ENCODE measurements around the gene NLGN1.
"Not testable (repeated sequence)": the region's sequence is repeated elsewhere in the genome, so short reads cannot be mapped to it uniquely, and the experiment has no call there.

NLGN1 gene

GRCh38 chr3:174198199-174198598 is 800.7 kb downstream of the NLGN1 start:
- no peak for DNase-seq

GRCh38 chr3:174199696-174200095 is 802.2 kb downstream of the NLGN1 start:
- DNase-seq: no peak

GRCh38 chr3:174202116-174202515 is 804.6 kb downstream of the NLGN1 start:
- DNase-seq: no peak

GRCh38 chr3:174202561-174202960 is 805.0 kb downstream of the NLGN1 start:
- DNase-seq: no peak

- DNase-seq: no peak
Observed at GRCh38 chr3:174204765-174205164, 807.2 kb downstream of the NLGN1 start.

- no peak for DNase-seq
Observed at GRCh38 chr3:174206607-174207192, 809.2 kb downstream of the NLGN1 start.

- DNase-seq: no peak
Observed at GRCh38 chr3:174208161-174208560, 810.6 kb downstream of the NLGN1 start.

GRCh38 chr3:174211896-174212295 is 814.4 kb downstream of the NLGN1 start:
- not testable (repeated sequence) for DNase-seq

GRCh38 chr3:174215456-174215855 is 817.9 kb downstream of the NLGN1 start:
- no peak for DNase-seq

- DNase-seq: no peak
Observed at GRCh38 chr3:174216019-174216418, 818.5 kb downstream of the NLGN1 start.

GRCh38 chr3:174216946-174217718 is 819.6 kb downstream of the NLGN1 start:
- DNase-seq: peak; percentile 1

GRCh38 chr3:174218016-174218415 is 820.5 kb downstream of the NLGN1 start:
- DNase-seq: no peak

GRCh38 chr3:174219738-174220137 is 822.2 kb downstream of the NLGN1 start:
- no peak for DNase-seq

GRCh38 chr3:174220775-174221554 is 823.4 kb downstream of the NLGN1 start:
- DNase-seq: no peak

- no peak for DNase-seq
Observed at GRCh38 chr3:174223042-174223441, 825.5 kb downstream of the NLGN1 start.

GRCh38 chr3:174223626-174224025 is 826.1 kb downstream of the NLGN1 start:
- DNase-seq: no peak

- no peak for DNase-seq
Observed at GRCh38 chr3:174229916-174230315, 832.4 kb downstream of the NLGN1 start.

GRCh38 chr3:174232028-174232657 is 834.6 kb downstream of the NLGN1 start:
- not testable (repeated sequence) for DNase-seq

- no peak for DNase-seq
Observed at GRCh38 chr3:174232658-174233429, 835.3 kb downstream of the NLGN1 start.

- DNase-seq: no peak
Observed at GRCh38 chr3:174233511-174233910, 836.0 kb downstream of the NLGN1 start.

GRCh38 chr3:174242311-174243041 is 844.9 kb downstream of the NLGN1 start:
- no peak for DNase-seq

GRCh38 chr3:174243171-174243570 is 845.6 kb downstream of the NLGN1 start:
- no peak for DNase-seq

Measured in activated CD4-positive, alpha-beta T cell treated with anti-CD3 and anti-CD28 coated beads, Interleukin-2, amount 50 U/mL, for 16 hours (primary cell).